HG02571 (cell line): ENCODE results near the gene SRRM3.
"Not testable (repeated sequence)": the region's sequence is repeated elsewhere in the genome, so short reads cannot be mapped to it uniquely, and the experiment has no call there.

ENCODE experiments used
- ATAC-seq: cut with Tn5 transposase; IDR thresholded peaks from one replicate; pipeline ENCODE4 v1.9.1; 2021; ENCODE audit warnings: mild to moderate bottlenecking, moderate library complexity; ENCODE audit not compliant: unreplicated experiment

Gene SRRM3

DNA sequence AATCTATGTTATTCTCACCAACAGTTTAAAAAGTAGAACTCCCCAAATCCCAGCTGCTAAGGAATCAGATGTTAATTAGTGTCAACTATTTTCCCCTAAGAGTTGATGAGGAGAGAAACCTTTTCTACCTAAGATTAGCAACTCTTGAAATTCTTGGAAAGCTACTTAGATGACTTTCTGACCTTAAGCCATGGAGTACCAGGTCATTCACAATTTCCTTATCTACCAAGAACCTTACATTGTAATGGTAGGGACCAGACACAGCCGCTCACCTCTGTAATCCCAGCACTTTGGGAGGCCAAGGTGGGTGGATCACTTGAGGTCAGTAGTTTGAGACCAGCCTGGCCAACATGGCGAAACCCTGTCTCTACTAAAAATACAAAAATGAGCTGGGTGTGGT, 133.7 kb downstream of the SRRM3 start:
- not testable (repeated sequence) for ATAC-seq

- ATAC-seq: no peak
Measured at GRCh38 chr7:76336094-76336493, 134.4 kb downstream of the SRRM3 start.
